Activated CD4-positive, alpha-beta T cell treated with anti-CD3 and anti-CD28 coated beads for 24 hours (primary cell): ENCODE measurements around the gene ATP10A.

Experiments used
- DNase-seq, 2 donors: peaks; one replicate each; pipeline ENCODE4 v3.0.0-alpha.2; 2020; ENCODE audit warnings: low read depth in 2 of 2

Gene ATP10A

DNA sequence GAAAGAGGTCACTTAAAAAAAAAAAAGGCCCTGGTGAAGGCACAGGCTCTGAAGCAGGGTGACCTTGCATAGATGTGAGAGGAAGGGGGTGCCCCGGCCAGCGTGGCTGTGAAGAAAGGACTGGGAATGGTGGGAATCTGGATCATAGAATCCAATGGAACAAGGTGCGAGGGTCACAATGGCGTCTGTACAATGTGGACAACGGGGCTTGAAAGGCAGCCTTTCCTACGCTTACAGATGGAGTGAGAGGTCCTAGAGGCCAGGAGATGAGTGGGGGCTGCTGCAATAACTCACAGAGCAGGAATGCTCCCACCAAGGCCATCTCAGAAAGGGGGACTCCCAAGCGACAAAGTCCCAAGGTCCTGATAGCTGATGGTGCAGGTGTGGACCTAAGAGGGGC lies 162.2 kb downstream of the ATP10A start:
- DNase-seq, result no peak

DNA sequence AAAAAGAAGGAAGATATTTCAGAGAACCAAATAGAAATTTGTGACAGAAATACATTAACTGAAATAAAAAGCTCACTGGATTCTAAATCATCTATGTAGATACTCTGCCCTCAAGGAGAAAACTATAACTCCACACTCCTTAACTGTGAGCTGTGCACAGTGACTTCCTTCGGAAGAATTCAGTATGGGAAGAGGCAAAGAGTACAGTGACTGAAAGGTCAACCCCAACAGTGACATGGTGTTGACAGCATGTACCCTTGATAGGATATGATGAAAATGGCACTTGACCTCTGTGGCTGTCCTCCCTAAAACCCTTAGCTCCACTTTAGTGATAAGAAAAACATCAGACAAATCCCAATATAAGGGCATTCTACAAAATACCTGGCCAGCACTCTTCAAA lies 165.5 kb downstream of the ATP10A start:
- no peak for DNase-seq

DNA sequence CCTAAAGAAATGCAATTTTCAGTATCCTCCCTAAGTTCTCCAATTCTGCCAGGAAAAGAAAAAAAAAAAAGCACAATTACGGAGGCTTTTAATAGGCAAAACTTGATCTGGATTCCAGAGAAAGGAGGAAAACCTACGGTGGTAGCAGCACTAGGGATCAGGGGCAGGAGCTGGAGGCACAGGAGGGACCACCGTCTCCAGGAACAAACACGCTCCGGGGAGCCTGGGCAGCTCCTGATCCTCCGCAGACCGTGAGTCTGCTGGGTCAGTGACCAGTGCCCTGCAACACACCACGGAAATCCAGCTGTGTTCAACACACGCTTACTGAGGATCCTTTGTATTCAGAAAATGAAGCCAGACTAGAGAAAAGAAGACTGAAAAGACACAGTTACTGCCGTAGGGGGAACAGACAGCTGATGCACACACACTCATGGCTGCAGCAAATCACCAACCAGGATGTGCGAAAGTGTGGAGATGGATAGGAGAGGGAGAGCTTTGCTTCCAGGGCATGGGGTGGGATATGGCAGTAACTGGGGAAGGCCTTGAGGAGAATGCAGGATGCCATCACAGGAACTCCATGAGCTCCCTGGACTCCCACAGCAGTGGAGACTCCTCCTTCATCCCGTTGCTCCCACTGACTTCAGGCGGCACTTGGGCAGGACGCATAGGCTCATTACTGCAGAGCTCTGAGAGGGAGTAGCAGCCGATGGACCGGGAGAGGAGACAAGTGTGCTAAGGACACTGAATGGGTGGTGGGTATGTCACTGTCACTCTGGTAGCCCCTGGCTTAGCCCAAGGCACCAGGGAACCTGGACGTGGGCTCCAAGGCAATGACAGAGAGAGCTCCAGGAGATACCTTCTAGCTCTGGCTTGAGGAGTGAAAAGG lies 167.0 kb downstream of the ATP10A start:
- DNase-seq, result no peak

DNA sequence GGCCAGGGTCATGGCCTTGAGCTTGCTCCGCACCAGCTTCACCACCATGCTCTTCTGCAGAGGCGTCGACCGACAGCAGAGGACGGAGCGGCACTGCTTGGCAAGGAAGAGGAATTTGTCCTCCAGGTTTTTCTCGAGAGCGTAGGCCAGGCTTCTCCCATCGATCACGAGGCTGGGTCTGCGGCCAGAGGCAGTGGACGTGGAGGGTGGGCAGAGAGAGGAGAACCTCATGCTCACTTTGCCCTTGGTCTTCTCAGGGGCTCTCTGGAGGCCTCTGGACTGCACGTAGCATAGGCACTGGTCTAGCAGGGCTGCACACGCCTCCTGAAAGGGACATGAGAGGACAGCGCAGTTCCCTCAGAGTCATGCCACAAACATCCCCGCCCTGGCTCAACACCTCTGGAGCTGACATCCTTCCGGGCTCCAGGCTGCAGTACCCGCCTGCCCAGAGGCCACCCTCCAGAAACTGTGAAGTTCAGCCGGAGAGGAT lies 168.3 kb downstream of the ATP10A start:
- DNase-seq, result no peak

DNA sequence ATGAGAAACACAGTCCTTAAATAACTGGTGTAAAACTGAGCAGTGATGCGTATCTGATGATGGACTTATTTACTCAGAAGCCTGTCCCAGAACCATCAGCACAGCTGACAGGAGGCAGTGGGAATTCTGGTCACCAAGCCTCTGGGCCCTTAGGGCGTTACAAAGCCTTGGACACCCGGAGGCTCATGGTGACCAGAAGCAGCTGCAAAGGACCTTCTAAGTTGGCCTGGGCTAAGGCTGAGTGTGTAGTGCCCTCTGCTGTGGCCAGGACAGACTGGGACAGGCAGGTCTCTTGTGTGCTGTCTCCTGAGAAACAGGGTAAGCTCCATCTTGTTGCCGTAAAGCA lies 168.9 kb downstream of the ATP10A start:
- no peak for DNase-seq

DNA sequence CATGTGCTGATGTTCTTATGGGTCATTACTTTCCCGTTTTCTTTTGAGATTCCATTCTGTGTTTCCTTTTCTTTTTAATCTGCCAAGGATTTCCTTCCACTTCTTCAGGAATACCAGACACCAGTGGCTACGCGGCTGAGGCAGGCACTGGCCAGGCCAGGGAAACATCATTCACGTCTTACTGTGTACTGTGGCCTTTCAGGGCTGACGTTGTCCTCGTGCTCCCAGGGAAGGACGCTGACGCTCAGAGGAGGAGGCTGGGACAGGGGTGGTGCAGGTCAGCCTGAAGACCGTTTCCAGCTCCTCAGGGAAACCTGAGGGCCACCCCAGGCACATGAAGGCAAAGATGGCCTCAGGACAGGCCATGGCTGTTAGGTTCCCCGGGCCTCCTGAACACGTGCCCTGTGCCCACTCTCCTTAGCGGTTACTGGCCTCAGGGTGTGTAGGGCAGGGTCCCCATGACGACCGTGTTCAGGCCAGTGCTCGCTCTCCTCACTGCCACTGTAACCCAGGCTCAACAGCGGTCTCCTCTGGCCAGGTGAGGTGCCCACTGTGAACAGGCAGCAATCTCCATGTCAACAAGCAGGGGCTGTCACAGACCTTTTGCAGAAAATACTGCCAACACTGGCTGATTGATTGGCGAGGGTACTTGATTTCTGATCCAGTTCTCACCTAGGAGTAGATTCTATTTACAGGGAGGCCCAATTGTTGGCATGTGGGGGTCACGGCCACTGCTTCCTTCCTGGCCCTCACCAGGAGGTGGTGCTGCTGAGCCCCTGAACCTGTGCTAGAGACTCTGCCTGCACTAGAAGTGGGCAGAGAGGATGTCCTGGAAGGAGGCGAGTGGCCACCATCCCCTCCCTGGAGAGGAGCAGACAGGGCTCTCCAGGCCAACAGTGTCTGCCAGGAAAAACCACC lies 169.5 kb downstream of the ATP10A start:
- peak; percentile 12 to 14 for DNase-seq

DNA sequence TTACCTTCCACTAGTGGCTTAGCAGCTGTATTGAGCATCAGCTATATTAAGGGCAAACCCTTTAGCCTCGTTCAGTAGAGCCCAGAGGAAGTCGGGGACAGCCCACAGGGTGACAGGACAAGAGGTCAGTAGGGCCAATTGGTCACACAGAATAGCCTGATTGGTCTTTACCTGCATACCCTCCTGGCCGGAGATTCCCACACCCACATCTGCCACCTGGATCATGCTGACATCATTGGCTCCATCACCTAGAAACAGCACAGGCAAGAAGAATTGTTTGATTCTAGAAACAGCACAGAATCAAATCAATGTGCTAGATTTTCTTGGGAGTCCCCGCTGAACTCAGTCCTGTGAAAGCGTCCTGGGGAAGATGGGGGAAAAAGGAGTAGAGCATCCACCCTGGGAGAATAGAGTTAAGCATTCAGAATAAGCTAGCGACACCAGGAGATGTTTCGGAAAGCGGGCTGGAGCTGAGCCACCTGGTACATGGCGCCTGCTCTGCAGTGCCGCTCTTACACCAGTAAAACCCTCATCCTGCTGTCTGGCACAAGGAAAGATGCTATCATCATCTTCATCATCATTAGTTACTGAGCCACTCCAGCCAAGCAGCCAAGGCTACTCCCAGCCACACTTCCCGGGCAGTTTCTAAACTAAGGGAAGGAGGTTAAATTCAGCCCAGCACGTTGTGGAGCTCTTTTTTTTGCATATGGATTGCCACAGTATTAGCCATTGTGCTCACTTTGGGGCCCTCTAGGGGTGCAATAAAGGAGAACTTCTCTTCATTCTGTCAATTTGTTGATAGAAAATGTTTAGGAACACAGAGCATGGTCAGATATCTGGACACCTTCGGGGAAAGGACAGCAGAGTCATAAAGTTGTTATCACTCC lies 171.3 kb downstream of the ATP10A start:
- DNase-seq, result no peak

DNA sequence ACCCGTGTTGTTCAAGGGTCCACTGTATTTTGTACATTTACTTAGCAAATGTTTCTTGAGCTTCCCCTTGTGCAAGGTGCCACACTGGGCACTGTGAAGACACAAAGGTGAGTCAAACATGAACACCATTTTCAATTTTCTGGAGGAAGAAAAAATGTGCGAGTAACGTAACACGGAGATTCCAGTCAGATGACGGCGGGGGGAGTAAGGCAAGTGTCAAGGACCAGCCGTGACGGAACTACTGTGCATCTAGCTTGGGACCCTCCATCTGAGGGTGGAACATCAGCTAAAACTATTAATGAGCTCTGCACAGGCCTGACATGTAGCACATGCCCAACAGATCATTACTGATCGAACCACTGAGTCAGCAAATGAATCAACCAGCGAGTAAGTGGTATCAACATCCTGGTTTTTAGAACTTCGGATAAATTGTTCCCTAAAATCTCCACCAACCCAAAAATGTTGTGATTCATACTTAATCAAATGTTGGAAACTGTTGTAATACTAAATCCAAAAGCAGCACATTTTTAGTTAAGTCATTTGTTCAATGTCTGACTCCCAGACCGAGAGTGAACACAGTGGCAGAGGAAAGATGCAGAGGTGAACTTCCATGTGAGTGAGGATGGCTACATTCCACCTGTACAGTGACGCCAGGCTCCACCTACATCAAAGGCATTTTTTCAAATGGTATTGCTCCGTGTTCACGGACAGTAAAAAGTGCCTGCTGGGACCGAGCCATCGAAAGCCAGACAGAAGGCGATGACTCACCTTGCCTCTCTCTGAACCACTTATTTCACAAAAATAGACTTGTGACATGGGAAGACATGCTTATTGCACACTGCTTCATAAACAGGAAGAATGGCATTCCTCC lies 172.2 kb downstream of the ATP10A start:
- DNase-seq, result no peak

DNA sequence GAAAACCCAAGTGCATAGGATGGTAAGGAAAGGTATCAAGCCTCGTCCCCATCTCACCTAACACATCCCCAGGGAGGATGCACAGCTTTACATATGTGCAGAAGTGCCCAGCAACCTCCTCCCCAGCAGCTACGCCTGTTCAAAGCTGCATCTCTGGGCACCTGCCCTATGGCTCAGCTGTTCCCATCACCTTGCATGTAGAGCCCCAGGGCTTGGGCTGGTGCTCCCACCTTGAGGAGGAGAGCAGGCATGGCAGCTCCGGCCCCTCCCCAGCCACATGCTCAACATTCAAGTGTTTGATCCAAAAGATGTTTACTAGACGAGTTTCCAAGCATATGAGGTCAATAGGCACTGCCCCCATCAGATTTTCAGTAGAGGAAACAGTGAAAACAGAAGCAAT lies 173.5 kb downstream of the ATP10A start:
- no peak for DNase-seq

DNA sequence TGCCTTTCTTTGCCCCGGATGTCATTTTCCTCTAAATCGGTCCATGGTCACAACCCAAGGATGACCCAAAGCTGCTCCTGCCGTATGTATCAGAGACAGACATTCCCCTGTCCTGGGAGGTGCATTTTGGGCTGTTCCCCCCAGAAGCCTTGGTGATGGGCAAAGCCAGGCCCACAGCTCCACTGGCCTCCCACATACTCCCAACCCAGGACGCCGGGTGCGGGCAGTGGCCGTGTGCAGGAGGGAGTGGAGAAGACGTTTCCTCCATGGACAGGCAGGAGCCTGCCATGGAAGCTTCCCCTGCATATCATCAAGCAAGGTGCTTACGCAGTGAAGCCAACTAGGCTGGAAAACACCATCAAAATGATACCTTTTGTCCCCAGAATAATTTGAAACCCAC lies 175.0 kb downstream of the ATP10A start:
- no peak for DNase-seq

DNA sequence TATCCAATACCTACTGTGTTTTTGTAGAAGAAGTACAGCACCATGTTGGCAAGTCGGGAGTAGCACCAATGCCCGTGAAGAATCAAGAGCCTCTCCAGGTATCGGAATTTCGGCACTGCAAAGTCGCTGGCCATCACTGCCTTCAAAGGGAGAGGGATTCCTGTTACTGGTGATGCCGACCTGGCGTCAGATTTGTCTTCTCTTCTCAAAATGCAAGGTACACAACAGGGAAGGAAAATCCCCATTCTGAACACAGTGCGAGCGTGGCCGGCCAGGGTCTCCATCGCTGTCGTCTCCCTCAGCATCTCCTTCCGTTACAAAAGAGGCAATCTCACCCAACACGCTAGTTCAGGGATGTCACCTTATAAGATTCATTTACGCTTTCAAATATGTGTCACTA lies 175.4 kb downstream of the ATP10A start:
- DNase-seq, result no peak

DNA sequence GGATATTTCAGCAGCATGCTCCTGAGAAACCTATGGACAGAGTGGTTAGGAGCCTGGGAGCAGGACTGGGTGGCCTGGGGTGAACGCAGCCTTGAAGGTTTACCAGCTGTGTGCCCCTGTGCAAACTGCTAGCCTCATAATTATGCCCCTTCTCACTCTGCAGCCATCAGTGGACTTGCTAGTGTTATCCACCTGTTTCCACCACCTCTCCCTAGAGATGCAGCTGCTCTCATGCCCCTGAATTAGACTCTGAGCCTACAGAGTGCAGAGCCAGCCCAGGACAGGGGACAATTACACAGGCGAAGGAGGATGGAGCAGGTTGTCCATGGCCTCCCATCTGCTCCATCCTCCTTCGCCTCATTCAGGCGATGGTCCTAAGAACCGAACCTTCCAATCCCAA lies 175.9 kb downstream of the ATP10A start:
- DNase-seq, result no peak

DNA sequence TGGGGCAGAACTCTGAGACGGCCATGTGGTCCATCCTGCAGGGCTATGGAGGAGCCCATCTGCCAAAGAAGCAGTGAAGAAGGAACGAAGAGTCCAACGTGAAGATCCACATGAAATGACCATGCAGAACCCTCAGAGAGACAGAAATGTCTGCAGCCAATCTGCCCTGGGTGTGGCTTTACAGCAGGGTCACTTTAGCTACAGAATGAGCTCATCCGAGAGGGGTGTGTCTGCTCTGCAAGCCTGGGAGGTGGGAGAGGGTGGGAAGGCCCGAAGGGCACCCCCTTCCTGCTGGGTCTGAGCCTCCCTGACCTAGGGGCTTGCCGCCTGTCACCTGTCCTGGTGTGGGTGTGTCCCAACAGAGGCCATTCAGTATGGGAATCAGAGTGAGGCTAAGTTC lies 176.3 kb downstream of the ATP10A start:
- DNase-seq, result no peak

DNA sequence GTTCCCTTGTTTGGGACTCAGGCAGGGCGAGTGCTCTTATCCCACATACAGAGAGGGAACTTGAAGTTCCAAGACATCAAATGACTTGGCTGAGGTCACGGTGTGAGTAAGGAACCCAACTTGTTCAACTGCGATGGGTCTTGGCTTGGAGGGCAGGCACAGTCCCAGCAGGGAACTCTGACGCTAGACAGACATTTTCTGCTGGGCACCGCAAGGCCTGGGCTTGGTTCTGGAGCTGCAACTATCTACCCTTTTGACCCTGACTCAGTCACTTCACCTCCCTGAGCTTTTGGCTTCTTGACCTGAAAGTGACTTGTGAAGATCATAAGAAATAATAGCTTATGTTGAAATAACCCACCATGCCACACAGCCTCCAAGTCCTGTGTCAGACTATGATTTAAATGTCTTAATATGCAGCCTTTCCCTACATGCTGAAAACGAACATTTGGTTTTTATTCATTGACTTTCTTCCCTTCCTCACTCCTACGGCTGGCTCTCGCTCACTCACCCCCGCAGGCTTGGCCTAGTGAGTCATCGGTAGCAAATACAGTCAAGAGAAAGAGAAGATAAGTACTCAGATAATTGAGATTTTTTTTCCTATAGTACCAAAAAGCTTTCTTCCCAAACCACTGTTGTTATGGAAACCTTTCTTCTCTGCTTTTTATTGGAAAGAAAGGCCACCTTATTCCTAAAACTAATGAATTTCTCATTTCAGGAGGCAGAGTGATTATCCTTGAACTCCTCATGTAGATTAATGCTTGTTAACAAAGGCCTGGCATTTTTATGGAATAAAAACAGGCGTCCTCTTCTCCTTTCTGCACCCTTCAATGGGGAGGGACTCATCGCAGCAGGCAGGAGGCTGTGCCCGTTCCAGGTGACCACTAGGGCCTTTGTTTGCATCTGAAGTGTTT lies 178.4 kb downstream of the ATP10A start:
- DNase-seq, result no peak

DNA sequence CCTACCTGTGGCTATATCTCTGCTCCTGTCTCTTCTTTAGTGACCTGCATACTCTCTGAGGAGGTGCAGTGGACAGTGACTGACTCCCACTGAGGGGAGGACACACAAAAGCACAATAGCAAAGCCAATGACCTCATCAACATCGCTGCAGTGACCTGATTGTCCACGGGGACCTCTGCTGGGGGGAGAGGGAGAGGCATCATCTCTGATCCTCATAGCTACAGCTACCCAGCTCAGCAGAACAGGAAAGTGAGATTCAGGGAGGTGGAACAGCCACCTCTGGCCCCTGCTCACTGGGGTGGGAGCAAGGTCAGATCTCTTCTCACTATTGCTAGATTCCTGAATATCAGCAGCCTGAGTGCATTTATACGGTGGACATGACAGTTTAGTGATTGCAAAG lies 179.2 kb downstream of the ATP10A start:
- no peak for DNase-seq

DNA sequence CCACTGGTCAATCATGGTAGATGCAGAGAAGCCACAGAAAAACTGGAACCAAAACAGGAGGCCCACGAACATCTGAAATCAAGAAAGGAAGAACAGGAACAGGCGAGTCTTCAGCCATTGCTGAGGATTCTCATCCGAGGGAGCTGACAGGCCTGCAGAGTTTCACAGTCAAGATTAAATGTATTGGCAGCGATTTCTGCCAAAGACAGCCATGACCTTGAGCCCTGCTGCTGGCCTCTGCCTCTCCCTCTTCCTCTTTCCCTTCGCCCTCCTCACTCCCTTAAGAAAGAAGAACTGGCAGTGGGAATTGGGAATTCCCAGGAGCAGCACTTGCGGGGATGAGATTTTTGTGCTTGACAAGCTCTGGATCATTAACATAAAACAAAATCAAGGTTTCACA lies 179.7 kb downstream of the ATP10A start:
- no peak for DNase-seq

DNA sequence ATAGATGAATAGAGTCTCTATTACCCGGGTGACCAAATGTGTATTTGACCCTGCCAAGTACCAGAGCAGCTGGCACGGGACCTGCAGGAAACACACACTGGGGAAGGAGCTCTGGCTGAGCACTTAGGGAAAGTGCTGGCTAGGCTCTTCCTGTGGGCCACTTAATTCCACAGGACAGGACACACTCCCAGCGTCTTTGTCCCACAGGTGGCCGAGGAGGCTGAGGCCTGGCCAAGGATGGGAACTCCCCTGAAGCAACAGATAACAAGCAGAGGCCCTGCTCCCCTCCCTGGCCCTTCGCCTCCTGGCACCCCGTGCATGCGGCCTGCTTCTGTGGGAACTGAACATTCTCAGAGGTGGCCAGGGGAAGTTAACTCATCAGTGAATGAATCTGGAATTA lies 180.8 kb downstream of the ATP10A start:
- no peak for DNase-seq

DNA sequence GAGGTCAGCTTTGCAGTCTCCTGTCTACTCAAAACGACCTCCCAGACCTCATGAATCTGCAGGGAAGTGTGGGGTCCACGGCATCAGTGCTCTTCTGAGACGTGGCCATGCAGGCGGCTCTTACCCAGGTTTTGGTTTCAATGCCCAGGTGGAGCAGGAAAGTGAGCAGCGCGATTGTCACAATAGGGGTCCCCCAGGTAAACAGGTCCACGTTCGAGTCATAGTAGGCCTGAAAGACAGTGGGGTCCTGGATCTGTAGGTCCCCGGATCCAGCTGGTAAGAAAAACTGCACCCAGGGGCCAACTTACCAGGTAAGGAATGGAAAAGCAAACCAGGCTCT lies 182.5 kb downstream of the ATP10A start:
- DNase-seq, result no peak

DNA sequence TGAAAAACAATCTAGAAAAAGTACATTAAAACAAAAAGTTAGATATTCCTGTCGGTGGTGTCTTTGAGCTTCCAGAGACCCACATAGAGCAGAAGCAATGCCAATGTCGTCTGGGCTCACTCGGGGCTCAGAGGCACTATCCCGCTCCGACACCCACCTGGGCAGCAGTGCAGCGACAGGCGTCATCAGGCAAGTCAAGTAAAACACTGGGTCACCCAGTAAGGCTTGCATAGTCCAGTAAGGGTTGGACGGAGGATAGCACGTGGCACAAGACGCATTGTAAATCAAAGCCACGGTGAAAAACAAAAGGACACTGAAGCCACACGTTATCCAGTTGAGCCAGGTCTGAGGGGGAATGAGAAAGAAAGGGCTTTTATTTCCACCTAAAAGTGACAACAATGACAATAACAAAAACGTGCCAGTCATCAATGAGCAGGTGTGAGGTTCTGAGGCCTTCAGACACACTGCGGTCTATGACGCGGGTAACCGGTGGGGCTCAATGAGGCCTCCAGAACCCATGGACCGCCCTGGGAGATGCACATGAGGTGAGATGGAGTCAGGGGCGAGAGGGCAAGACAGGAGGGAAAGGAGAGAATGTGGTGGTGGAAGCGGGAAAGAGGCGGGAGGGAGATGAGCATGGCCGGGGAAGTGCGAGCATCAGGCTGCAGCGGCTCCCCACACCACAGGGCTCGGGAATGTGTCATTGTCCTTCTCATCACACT lies 183.0 kb downstream of the ATP10A start:
- no peak for DNase-seq
